ENCODE data around the gene SFT2D1. TPM values are rescaled to one million over a fixed set of nuclear protein-coding genes. Genes with fewer than 3 reads are reported as not detected.

Gene SFT2D1
- total RNA-seq, 4 donors from 2014 or later, result 36.8 to 53.5 (median 48.4) TPM

DNA sequence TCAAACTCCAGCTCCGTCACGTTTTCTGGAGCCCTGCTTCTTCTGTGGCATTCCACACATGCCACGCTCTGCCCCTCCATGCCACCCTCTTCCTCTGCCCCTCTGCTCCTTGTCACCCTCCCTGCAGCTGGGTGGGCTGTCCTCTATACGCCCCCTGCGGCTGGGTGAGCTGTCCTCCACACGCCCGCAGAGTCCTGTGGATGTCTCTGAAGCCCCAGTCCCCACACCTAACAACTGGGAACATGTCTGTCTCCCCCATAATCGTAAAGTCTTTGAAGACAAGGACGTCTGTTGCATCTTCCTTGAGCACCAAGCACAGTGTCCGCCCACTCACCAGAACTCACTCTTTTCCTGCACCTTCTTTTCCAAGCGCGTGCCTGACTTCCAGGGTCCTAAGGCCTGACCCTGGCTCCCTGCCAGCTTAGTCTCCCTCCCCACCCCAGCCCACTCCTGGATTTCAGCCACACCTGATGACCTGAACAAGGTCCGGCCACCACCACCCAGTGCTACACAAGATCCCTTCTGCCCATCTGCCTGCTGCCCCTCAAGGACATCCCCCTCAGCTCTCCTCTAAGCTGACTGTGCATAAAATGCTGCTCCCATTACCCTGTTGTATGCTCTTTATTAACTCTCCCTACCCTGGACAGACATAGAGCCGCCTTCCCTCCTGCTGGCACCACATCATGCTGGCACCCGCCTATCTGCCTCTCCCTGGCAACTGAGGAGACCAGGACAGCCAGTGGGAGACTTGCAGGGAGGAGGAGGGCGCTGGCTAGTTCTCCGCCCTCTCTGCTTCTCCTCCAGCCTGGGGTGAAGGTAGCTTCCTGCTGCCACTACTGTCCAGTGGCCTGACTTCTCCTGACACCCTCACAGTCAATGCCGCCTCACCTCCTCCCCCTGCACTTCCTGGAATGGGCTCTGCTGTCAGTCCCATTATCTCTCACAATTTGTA is 23.4 kb downstream of the SFT2D1 start:
- 88 to 89% methylated on average over 18 of the region's 18 CpGs for WGBS, 2 donors
- intact Hi-C loops (cut with DNase I), result no loop called here
- no peaks in the 10 kb centered on the region for H3K9me3 ChIP-seq

DNA sequence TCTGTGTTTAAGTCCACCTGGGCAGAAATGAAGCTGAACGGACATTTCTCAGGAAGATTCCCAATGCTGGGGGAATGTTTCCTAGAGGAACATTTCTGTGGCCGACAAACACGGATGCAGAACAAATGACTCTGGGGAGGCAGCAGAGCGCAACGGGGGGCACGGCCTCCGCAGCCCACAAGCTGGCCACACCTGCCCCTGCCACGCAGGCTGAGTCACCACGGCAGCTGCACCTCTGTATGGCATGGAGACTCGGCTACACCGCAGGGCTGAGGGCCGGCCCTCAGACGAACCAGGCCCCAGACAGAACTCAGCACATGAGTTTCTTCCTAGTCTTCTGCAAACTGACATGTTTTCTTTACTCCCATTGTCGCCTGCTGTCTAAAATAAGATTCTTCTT is 24.1 kb downstream of the SFT2D1 start:
- no peaks in the 10 kb centered on the region for H3K4me1 ChIP-seq
- intact Hi-C loops (cut with DNase I), result no loop called here
- 86 to 88% methylated on average over 14 of the region's 14 CpGs for WGBS, 2 donors
- TF ChIP-seq, protein P1, sequence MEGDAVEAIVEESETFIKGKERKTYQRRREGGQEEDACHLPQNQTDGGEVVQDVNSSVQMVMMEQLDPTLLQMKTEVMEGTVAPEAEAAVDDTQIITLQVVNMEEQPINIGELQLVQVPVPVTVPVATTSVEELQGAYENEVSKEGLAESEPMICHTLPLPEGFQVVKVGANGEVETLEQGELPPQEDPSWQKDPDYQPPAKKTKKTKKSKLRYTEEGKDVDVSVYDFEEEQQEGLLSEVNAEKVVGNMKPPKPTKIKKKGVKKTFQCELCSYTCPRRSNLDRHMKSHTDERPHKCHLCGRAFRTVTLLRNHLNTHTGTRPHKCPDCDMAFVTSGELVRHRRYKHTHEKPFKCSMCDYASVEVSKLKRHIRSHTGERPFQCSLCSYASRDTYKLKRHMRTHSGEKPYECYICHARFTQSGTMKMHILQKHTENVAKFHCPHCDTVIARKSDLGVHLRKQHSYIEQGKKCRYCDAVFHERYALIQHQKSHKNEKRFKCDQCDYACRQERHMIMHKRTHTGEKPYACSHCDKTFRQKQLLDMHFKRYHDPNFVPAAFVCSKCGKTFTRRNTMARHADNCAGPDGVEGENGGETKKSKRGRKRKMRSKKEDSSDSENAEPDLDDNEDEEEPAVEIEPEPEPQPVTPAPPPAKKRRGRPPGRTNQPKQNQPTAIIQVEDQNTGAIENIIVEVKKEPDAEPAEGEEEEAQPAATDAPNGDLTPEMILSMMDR (IDR thresholded peaks at IDR 0.05), result no peak
- TF ChIP-seq POLR2A (IDR thresholded peaks at IDR 0.05), result no peak
- DNase-seq, result no peak
- no peaks in the 10 kb centered on the region for H3K9me3 ChIP-seq
- no peak overlapping the region for H3K27ac ChIP-seq
- no peaks in the 10 kb centered on the region for H3K27me3 ChIP-seq
- no peak overlapping the region for H3K4me3 ChIP-seq (replicated peaks in 1 of 3)
- H3K36me3 ChIP-seq, result peaks cover 9 to 16% of the 10 kb centered on the region in 2 donors

More for the DNA sequence above, 23.4 kb downstream of the SFT2D1 start:
- Histone ChIP-seq H3K27me3 (no peaks in the 10 kb centered on the region), H3K27ac (no peak overlapping the region), H3K36me3 (peaks cover 13 to 18% of the 10 kb centered on the region in 2 donors), H3K4me1 (no peaks in the 10 kb centered on the region), H3K4me3 (replicated peaks in 1 of 3) (no peak overlapping the region)
- TF ChIP-seq, protein P1 (IDR thresholded peaks at IDR 0.05), result no peak
- no peak for TF ChIP-seq POLR2A (IDR thresholded peaks at IDR 0.05)
- no peak for DNase-seq

DNA sequence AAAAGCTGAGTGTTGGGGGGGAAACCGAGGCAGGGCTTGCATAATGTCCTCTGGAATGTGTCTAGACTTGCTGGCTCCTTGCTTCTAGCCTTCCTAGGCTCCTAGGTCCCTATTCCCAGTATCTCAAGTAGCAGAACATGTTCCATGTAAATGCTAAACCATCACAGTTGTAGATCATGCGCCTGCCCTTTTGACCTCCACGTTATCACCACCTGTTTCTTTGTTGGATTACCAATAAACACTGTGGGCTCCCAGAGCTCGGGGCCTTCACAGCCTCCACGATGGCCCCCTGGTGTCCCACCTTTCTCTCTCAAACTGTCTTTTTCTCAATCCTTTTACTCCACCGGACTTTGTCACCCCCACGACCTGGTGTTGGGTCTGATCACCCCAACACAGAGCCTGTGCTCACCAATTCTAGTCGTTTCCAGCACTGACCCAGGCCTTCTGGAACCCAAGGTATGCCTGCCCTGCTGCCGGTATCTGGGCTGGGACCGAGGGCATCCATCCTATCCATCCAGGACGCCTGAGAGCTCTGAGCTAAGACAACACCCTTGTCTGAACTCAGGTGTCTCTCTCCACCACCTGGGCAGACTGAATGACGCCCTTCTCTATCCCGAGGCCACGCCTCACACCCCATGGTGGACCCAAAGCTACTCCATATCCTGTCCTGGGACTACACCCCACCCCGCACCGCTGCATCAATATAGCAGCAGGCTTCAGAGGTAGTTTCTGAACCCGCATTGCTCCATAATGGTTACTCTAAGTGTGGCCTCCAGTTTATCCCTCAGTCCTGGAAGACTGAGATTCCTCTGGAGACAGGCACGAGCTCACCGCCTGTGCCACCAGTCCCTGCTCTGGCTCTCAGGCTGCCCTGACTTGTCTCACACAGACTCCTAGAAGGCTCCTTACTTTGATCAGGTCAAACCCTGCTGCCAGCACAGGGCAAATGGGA is 24.8 kb downstream of the SFT2D1 start:
- Histone ChIP-seq H3K4me1 (no peaks in the 10 kb centered on the region), H3K9me3 (no peaks in the 10 kb centered on the region), H3K27me3 (no peaks in the 10 kb centered on the region), H3K27ac (no peak overlapping the region), H3K4me3 (replicated peaks in 1 of 3) (no peak overlapping the region), H3K36me3 (peaks cover 9% of the 10 kb centered on the region in 2 donors)
- WGBS, 2 donors, result 84 to 89% methylated on average over 19 of the region's 19 CpGs
- TF ChIP-seq POLR2A (IDR thresholded peaks at IDR 0.05), result no peak
- TF ChIP-seq, protein P1 (IDR thresholded peaks at IDR 0.05), result no peak
- no peak for DNase-seq
- intact Hi-C loops (cut with DNase I), result no loop called here

DNA sequence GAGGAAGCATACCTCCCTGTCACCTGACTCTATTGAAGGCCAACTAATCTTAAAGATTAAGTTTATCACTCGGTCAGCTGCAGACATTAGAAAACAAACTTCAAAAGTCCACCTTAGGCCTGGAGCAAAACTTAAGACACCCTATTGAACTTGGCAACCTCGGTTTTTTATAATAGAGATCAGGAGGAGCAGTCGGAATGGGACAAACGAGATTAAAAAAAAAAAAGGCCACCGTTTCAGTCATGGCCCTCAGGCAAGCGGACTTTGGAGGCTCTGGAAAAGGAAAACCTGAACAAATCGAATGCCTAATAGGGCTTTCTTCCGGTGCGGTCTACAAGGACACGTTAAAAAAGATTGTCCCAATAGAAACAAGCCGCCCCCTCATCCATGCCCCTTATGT is 26.9 kb downstream of the SFT2D1 start:
- DNase-seq, result no peak
- Histone ChIP-seq H3K27ac (no peak overlapping the region), H3K9me3 (no peaks in the 10 kb centered on the region), H3K36me3 (peaks cover 3 to 9% of the 10 kb centered on the region in 2 donors), H3K27me3 (no peaks in the 10 kb centered on the region), H3K4me3 (replicated peaks in 1 of 3) (no peak overlapping the region), H3K4me1 (no peaks in the 10 kb centered on the region)
- TF ChIP-seq, protein P1 (IDR thresholded peaks at IDR 0.05), result no peak
- TF ChIP-seq POLR2A (IDR thresholded peaks at IDR 0.05), result no peak
- intact Hi-C loops (cut with DNase I), result no loop called here
- 86 to 87% methylated on average over 11 of the region's 11 CpGs for WGBS, 2 donors
